ENCODE data around the gene CMSS1.

GRCh38 chr3:99777708-99778107 lies 40.0 kb upstream of the CMSS1 start:
- TF ChIP-seq CTCF (IDR thresholded peaks at IDR 0.05; ENCODE audit: low read length) = no peak
- no peak for TF ChIP-seq EZH2 (IDR thresholded peaks at IDR 0.05; ENCODE audit: borderline replicate concordance, low read length)

All from OCI-LY1 (cell line).